B cell (primary cell): ENCODE data around the gene KLF5. TPM values are rescaled to one million over a fixed set of nuclear protein-coding genes. Genes with fewer than 3 reads are reported as not detected.

Experiments
- ATAC-seq: fragments of 200-7000 bp; cut with Tn5 transposase; one replicate; pipeline ENCODE4 v1.10.0; 2021; ENCODE audit warnings: low read depth, mild to moderate bottlenecking, moderate number of reproducible peaks, moderate library complexity
- CTCF ChIA-PET: fragments of 350-600 bp; sonication (Branson Sonifier 250); formaldehyde crosslinking; loops from one replicate; lab custom pipeline; 2021; ENCODE audit warnings: antibody characterized with exemption, inconsistent platforms; lab: Charles Lee
- POLR2A ChIA-PET: fragments of 350-600 bp; sonication (Branson Sonifier 250); formaldehyde crosslinking; loops from one replicate; lab custom pipeline; 2021; ENCODE audit warnings: antibody characterized with exemption; lab: Charles Lee
- DNase-seq: peaks from one replicate; pipeline ENCODE4 v3.0.0; 2013
- H2AFZ ChIP-seq: 2 replicates; pipeline ENCODE4 v1.6.1; 2012; ENCODE audit warnings: mild to moderate bottlenecking, low read depth, low read length; ENCODE audit not compliant: insufficient read depth, poor library complexity, severe bottlenecking
- H3K27ac ChIP-seq, 2 donors: 1 replicate in 1 of 2; 2 replicates in 1 of 2; pipeline ENCODE4 v1.5.1; 2012 to 2013; ENCODE audit warnings: low read length in 2 of 2, mild to moderate bottlenecking in 2 of 2, moderate library complexity in 1 of 2
- H3K27me3 ChIP-seq, 4 experiments: fragments of 200-600 bp in 1 of 4; sonication (generic) in 1 of 4; replicated peaks in 1 of 4; 1 replicate in 2 of 4; 2 replicates in 2 of 4; pipeline versions ENCODE4 v1.6.1 to v1.7.0; 2013 to 2016; ENCODE audit warnings: low read length in 3 of 4, mild to moderate bottlenecking in 2 of 4, mixed read lengths in 1 of 4, moderate library complexity in 1 of 4; ENCODE audit not compliant: insufficient read depth in 4 of 4, control insufficient read depth in 3 of 4; ENCODE audit errors: control extremely low read depth in 1 of 4
- H3K36me3 ChIP-seq, 2 experiments: replicated peaks in 1 of 2; 1 replicate in 1 of 2; 2 replicates in 1 of 2; pipeline versions ENCODE4 v1.6.1 to v1.7.1; 2013; ENCODE audit warnings: low read length in 1 of 2; ENCODE audit not compliant: insufficient read depth in 2 of 2, control insufficient read depth in 1 of 2; ENCODE audit errors: control extremely low read depth in 1 of 2, extremely low read depth in 1 of 2
- H3K4me1 ChIP-seq, 2 donors: fragments of 200-600 bp in 1 of 2; sonication (generic) in 1 of 2; 1 replicate in 1 of 2; 2 replicates in 1 of 2; pipeline versions ENCODE4 v1.5.1 to v1.6.1; 2013 to 2017; ENCODE audit warnings: low read length in 2 of 2; ENCODE audit not compliant: control insufficient read depth in 2 of 2, insufficient read depth in 2 of 2
- H3K4me2 ChIP-seq: replicated peaks from 2 replicates; pipeline ENCODE3; 2012; ENCODE audit warnings: mild to moderate bottlenecking, low read depth, low read length; ENCODE audit not compliant: poor library complexity, severe bottlenecking
- H3K4me3 ChIP-seq, 5 experiments: fragments of 200-600 bp in 1 of 5; sonication (generic) in 1 of 5; 1 replicate in 3 of 5; 2 replicates in 2 of 5; pipeline versions ENCODE4 v1.5.1 to v1.7.0; 2011 to 2016; ENCODE audit warnings: low read length in 4 of 5, mild to moderate bottlenecking in 4 of 5, low read depth in 2 of 5, control low read depth in 1 of 5, moderate library complexity in 1 of 5; ENCODE audit not compliant: insufficient read depth in 1 of 5; ENCODE audit errors: control extremely low read depth in 1 of 5, extremely low read depth in 1 of 5
- H3K79me2 ChIP-seq: fragments of 200-600 bp; sonication (generic); one replicate; pipeline ENCODE4 v1.6.0; 2016; ENCODE audit warnings: low read length; ENCODE audit not compliant: control insufficient read depth, insufficient read depth
- H3K9ac ChIP-seq: fragments of 200-600 bp; sonication (generic); 2 replicates; pipeline ENCODE4 v1.6.1; 2017; ENCODE audit warnings: mild to moderate bottlenecking, low read length, moderate library complexity
- H3K9me3 ChIP-seq, 3 donors: one replicate each; pipeline versions ENCODE4 v1.6.1 to v1.7.1; 2013; ENCODE audit warnings: low read length in 2 of 3; ENCODE audit not compliant: control insufficient read depth in 2 of 3, insufficient read depth in 1 of 3; ENCODE audit errors: control extremely low read depth in 1 of 3
- H4K20me1 ChIP-seq: 2 replicates; pipeline ENCODE4 v1.6.0; 2012; ENCODE audit warnings: mild to moderate bottlenecking, low read length; ENCODE audit not compliant: insufficient read depth, control insufficient read depth, poor library complexity, severe bottlenecking
- H3K27ac Mint-ChIP-seq: one replicate; pipeline ENCODE4 v1.8.0; 2021; ENCODE audit warnings: mixed read lengths
- H3K27me3 Mint-ChIP-seq: one replicate; pipeline ENCODE4 v1.8.0; 2021; ENCODE audit warnings: mixed read lengths
- H3K4me1 Mint-ChIP-seq: one replicate; pipeline ENCODE4 v1.8.0; 2021; ENCODE audit warnings: mixed read lengths
- H3K4me3 Mint-ChIP-seq: one replicate; pipeline ENCODE4 v1.8.0; 2021; ENCODE audit warnings: mixed read lengths
- H3K9me3 Mint-ChIP-seq: one replicate; pipeline ENCODE4 v1.8.0; 2022; ENCODE audit warnings: mixed read lengths; ENCODE audit not compliant: insufficient read depth
- CTCF ChIP-seq: fragments of 200-600 bp; IDR thresholded peaks from one replicate; pipeline ENCODE4 v1.8.0; 2022; ENCODE audit warnings: antibody characterized with exemption, mild to moderate bottlenecking
- EZH2 ChIP-seq: IDR thresholded peaks from 2 replicates; pipeline ENCODE4 v1.6.1; 2012; ENCODE audit warnings: borderline replicate concordance, low read depth, mild to moderate bottlenecking, moderate library complexity, low read length; ENCODE audit not compliant: insufficient read depth, poor library complexity, severe bottlenecking
- WGBS: methylation state at CpG from one replicate; pipeline ENCODE4 v1.1.5; 2013; ENCODE audit warnings: missing lambda C conversion rate; ENCODE audit not compliant: insufficient coverage; 5-methylcytosine and 5-hydroxymethylcytosine counted together
- intact Hi-C: fragments of 100-400 bp; cut with micrococcal nuclease; formaldehyde crosslinking; loops from one replicate; pipeline ENCODE4 v1.10.0; 2022
- polyA plus RNA-seq: library from polyadenylated mRNA; depleted of rRNA; stranded (reverse); fragments of >200 nt; gene quantifications from 2 replicates; pipeline ENCODE4 v1.2.3, GENCODE V29; 2012
- total RNA-seq, 2 donors: library from RNA; stranded (reverse); fragments of 120-200 nt in 1 of 2; gene quantifications; 1 replicate in 1 of 2; 2 replicates in 1 of 2; pipeline versions ENCODE4 v1.2.3 to v1.2.4, GENCODE V29; 2013 to 2022

Gene KLF5
- total and polyA plus RNA-seq, 2 donors (not counting 1 experiment from before 2014, with no cell fraction given): 0.94 to 1.5 TPM

- TF ChIP-seq CTCF (no peak), EZH2 (no peak)
- H3K4me1 Mint-ChIP-seq: no peaks in the 10 kb centered on the region
- Histone ChIP-seq H3K4me1 (no peaks in the 10 kb centered on the region), H2AFZ (no peak overlapping the region), H3K27ac (no peak overlapping the region), H3K9me3 (peaks cover 0 to 3% (median 0%) of the 10 kb centered on the region in 3 donors), H3K9ac (no peak overlapping the region), H3K27me3 (no peaks in the 10 kb centered on the region), H3K79me2 (no peaks in the 10 kb centered on the region), H3K4me3 (no peak overlapping the region), H4K20me1 (no peaks in the 10 kb centered on the region), H3K4me2 (no peak overlapping the region), H3K36me3 (peaks cover 0 to 3% of the 10 kb centered on the region in 2 experiments)
- no peak overlapping the region for H3K4me3 Mint-ChIP-seq
- CTCF ChIA-PET: no interaction called here
- WGBS: no CpG with 5 or more reads among the region's 1 CpG
- no peaks in the 10 kb centered on the region for H3K9me3 Mint-ChIP-seq
- ATAC-seq: no peak
- POLR2A ChIA-PET: no interaction called here
- no peaks in the 10 kb centered on the region for H3K27me3 Mint-ChIP-seq
- no peak for DNase-seq
- intact Hi-C loops: no loop called here
- no peak overlapping the region for H3K27ac Mint-ChIP-seq
These were observed 43.0 kb upstream of the KLF5 start for GRCh38 chr13:73015805-73016204.

- Histone ChIP-seq H3K27ac (no peak overlapping the region), H3K4me1 (no peaks in the 10 kb centered on the region), H3K9ac (no peak overlapping the region), H3K27me3 (no peaks in the 10 kb centered on the region), H4K20me1 (no peaks in the 10 kb centered on the region), H3K4me2 (no peak overlapping the region), H3K36me3 (peaks cover 0 to 3% of the 10 kb centered on the region in 2 experiments), H2AFZ (no peak overlapping the region), H3K9me3 (no peaks in the 10 kb centered on the region), H3K79me2 (no peaks in the 10 kb centered on the region), H3K4me3 (no peak overlapping the region)
- ATAC-seq (no peak), DNase-seq (no peak)
- intact Hi-C loops: no loop called here
- Mint-ChIP-seq H3K4me1 (no peaks in the 10 kb centered on the region), H3K27me3 (no peaks in the 10 kb centered on the region), H3K9me3 (no peaks in the 10 kb centered on the region), H3K4me3 (no peak overlapping the region), H3K27ac (no peak overlapping the region)
- ChIA-PET POLR2A (no interaction called here), CTCF (no interaction called here)
- WGBS: no CpG with 5 or more reads among the region's 1 CpG
- TF ChIP-seq EZH2 (no peak), CTCF (no peak)
These were observed 40.5 kb upstream of the KLF5 start for GRCh38 chr13:73018336-73018735.
